Superior temporal gyrus (tissue), 1 donor: Measurements from ENCODE around the gene MIXL1.
"Not testable (repeated sequence)": the region's sequence is repeated elsewhere in the genome, so short reads cannot be mapped to it uniquely, and the experiment has no call there.

Source experiments
- DNase-seq: peaks from one replicate; pipeline ENCODE4 v3.0.0-alpha.2; 2016; ENCODE audit errors: extremely low spot score

Gene MIXL1

GRCh38 chr1:226223157-226223785 is at the start of gene MIXL1:
TSS of gene MIXL1 (plus strand) at chr1:226223664. CDS start at chr1:226223682, 18 bp downstream.
- DNase-seq: no peak

GRCh38 chr1:226176870-226177269 is 46.6 kb upstream of the MIXL1 start:
- DNase-seq: no peak

GRCh38 chr1:226181996-226182714 is 41.3 kb upstream of the MIXL1 start:
- DNase-seq: no peak

- DNase-seq: no peak
Observed at GRCh38 chr1:226185141-226186036, 38.1 kb upstream of the MIXL1 start.

- peak; percentile 93 for DNase-seq
Observed at GRCh38 chr1:226186124-226187018, 37.1 kb upstream of the MIXL1 start, which contains the start of gene ACBD3. TSS of gene ACBD3 (minus strand) at chr1:226186741. CDS start at chr1:226186675, 66 bp downstream.

- no peak for DNase-seq
Observed at GRCh38 chr1:226187019-226187322, 36.5 kb upstream of the MIXL1 start.

GRCh38 chr1:226187380-226187779 is 36.1 kb upstream of the MIXL1 start:
- DNase-seq: no peak

GRCh38 chr1:226195144-226195543 is 28.3 kb upstream of the MIXL1 start:
- DNase-seq: no peak

GRCh38 chr1:226199971-226200370 is 23.5 kb upstream of the MIXL1 start:
- no peak for DNase-seq

- no peak for DNase-seq
Observed at GRCh38 chr1:226201029-226201593, 22.4 kb upstream of the MIXL1 start.

GRCh38 chr1:226202246-226202645 is 21.2 kb upstream of the MIXL1 start:
- no peak for DNase-seq

GRCh38 chr1:226202666-226203065 is 20.8 kb upstream of the MIXL1 start:
- DNase-seq: not testable (repeated sequence)

GRCh38 chr1:226203240-226203639 is 20.2 kb upstream of the MIXL1 start:
- DNase-seq: no peak

GRCh38 chr1:226203655-226204054 is 19.8 kb upstream of the MIXL1 start:
- DNase-seq: no peak

GRCh38 chr1:226204198-226204597 is 19.3 kb upstream of the MIXL1 start:
- DNase-seq: no peak

- DNase-seq: no peak
Observed at GRCh38 chr1:226207048-226207447, 16.4 kb upstream of the MIXL1 start.

GRCh38 chr1:226209307-226210059 is 14.0 kb upstream of the MIXL1 start:
- no peak for DNase-seq

- DNase-seq: no peak
Observed at GRCh38 chr1:226210571-226211176, 12.8 kb upstream of the MIXL1 start.

- no peak for DNase-seq
Observed at GRCh38 chr1:226211181-226211821, 12.2 kb upstream of the MIXL1 start.
